Neuron (in vitro differentiated cells): ENCODE results near the gene C1QL4.

ENCODE experiments used
- H2AFZ ChIP-seq: one replicate; pipeline ENCODE4 v1.6.1; 2013; ENCODE audit warnings: low read depth, mild to moderate bottlenecking, inconsistent platforms, low read length, moderate library complexity
- H3K27me3 ChIP-seq: one replicate; pipeline ENCODE4 v1.6.1; 2013; ENCODE audit warnings: low read length; ENCODE audit not compliant: insufficient read depth
- H3K36me3 ChIP-seq: one replicate; pipeline ENCODE4 v1.6.1; 2013; ENCODE audit warnings: low read length; ENCODE audit not compliant: insufficient read depth
- H3K4me1 ChIP-seq: one replicate; pipeline ENCODE4 v1.6.1; 2013; ENCODE audit warnings: low read length; ENCODE audit not compliant: insufficient read depth
- H3K4me3 ChIP-seq: 2 replicates; pipeline ENCODE4 v1.5.1; 2013; ENCODE audit warnings: mild to moderate bottlenecking, low read length, moderate library complexity
- H3K9me3 ChIP-seq: one replicate; pipeline ENCODE4 v1.6.1; 2013; ENCODE audit warnings: low read length

C1QL4 gene

GRCh38 chr12:49296836-49297694 lies 39.9 kb downstream of the C1QL4 start:
- H2AFZ ChIP-seq, result no peak overlapping the region
- peaks cover 22% of the 10 kb centered on the region for H3K4me1 ChIP-seq
- peaks cover 65% of the 10 kb centered on the region for H3K27me3 ChIP-seq
- H3K9me3 ChIP-seq, result peaks cover 5% of the 10 kb centered on the region
- H3K36me3 ChIP-seq, result no peaks in the 10 kb centered on the region
- no peak overlapping the region for H3K4me3 ChIP-seq

DNA sequence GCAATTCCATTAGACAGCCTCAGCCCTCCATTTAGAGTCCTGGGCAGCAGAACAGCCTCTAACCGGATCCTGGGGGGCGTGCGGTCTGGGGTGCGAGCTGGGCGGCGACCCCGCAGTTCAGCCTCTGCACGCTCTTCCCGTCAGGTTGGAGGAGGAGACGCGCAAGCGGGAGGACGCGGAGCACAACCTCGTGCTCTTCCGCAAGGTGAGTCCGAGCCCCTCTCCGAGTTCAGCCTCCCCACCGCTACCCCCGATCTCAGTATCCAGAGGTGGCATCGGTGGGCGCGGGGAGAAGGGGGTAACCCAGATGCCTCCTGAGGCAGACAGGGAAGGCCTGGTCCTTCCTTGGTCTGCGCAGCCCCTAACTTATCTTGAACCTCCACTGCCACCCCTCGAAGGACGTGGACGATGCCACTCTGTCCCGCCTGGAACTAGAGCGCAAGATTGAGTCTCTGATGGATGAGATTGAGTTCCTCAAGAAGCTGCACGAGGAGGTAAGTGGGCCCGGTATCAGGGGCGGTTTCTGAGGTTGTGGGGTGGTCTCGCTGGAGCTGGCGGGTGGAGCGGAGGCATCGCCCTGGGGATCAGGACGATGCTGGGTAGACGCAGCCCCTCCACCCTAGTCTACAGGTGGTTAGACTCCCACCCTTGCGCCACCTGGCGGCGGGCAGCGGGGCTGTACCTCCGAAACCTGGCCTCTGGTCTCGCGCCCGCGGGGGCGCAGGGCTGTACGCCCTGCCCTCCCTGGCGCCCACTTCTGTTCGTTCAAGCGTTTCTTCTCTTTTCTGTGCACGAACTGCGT lies 40.8 kb downstream of the C1QL4 start:
- Histone ChIP-seq H2AFZ (no peak overlapping the region), H3K9me3 (peaks cover 5% of the 10 kb centered on the region), H3K4me3 (no peak overlapping the region), H3K27me3 (peaks cover 67% of the 10 kb centered on the region), H3K4me1 (peaks cover 22% of the 10 kb centered on the region), H3K36me3 (no peaks in the 10 kb centered on the region)

GRCh38 chr12:49295082-49295936 lies 41.7 kb downstream of the C1QL4 start, which contains the start of gene PRPH:
Gene PRPH, plus strand, starts transcription at chr12:49295147. Its CDS starts 54 bp downstream, at chr12:49295201.
- Histone ChIP-seq H3K36me3 (no peaks in the 10 kb centered on the region), H3K9me3 (peaks cover 5% of the 10 kb centered on the region), H3K4me1 (peaks cover 22% of the 10 kb centered on the region), H2AFZ (no peak within 1 kb of the TSS), H3K27me3 (peaks cover 67% of the 10 kb centered on the region), H3K4me3 (no peak within 1 kb of the TSS)

DNA sequence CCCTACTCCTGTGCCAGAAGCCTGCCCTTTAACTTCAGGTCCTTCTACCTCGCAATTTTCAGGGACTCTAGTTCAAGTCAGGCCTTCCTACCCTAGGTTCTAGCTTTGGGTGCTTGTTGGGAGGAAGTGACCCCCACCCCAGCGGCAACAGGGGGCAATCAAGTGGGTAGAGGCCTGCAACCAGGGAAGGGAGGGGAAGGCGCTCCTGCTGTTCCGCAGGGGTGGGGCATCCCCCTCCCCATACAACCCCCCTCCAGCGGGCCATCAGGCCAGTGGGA lies 42.2 kb downstream of the C1QL4 start:
- peaks cover 5% of the 10 kb centered on the region for H3K9me3 ChIP-seq
- H3K4me3 ChIP-seq, result no peak overlapping the region
- no peak overlapping the region for H2AFZ ChIP-seq
- no peaks in the 10 kb centered on the region for H3K36me3 ChIP-seq
- H3K4me1 ChIP-seq, result peaks cover 22% of the 10 kb centered on the region
- peaks cover 67% of the 10 kb centered on the region for H3K27me3 ChIP-seq

GRCh38 chr12:49294086-49294803 lies 42.7 kb downstream of the C1QL4 start:
- Histone ChIP-seq H2AFZ (no peak overlapping the region), H3K27me3 (peaks cover 67% of the 10 kb centered on the region), H3K4me3 (no peak overlapping the region)

GRCh38 chr12:49293056-49293956 lies 43.7 kb downstream of the C1QL4 start:
- Histone ChIP-seq H3K36me3 (no peaks in the 10 kb centered on the region), H3K9me3 (peaks cover 5% of the 10 kb centered on the region), H2AFZ (no peak overlapping the region), H3K4me1 (peaks cover 22% of the 10 kb centered on the region), H3K4me3 (no peak overlapping the region), H3K27me3 (peaks cover 62% of the 10 kb centered on the region)

More at GRCh38 chr12:49294086-49294803, 42.7 kb downstream of the C1QL4 start:
- Histone ChIP-seq H3K36me3 (no peaks in the 10 kb centered on the region), H3K9me3 (peaks cover 5% of the 10 kb centered on the region), H3K4me1 (peaks cover 22% of the 10 kb centered on the region)

- Histone ChIP-seq H3K27me3 (peaks cover 56% of the 10 kb centered on the region), H2AFZ (no peak overlapping the region), H3K4me3 (no peak overlapping the region), H3K36me3 (no peaks in the 10 kb centered on the region), H3K4me1 (peaks cover 22% of the 10 kb centered on the region), H3K9me3 (peaks cover 5% of the 10 kb centered on the region)
These were observed 44.3 kb downstream of the C1QL4 start for GRCh38 chr12:49292729-49293055.

GRCh38 chr12:49288922-49289555 lies 47.9 kb downstream of the C1QL4 start:
- Histone ChIP-seq H3K27me3 (peaks cover 19% of the 10 kb centered on the region), H2AFZ (no peak overlapping the region)

DNA sequence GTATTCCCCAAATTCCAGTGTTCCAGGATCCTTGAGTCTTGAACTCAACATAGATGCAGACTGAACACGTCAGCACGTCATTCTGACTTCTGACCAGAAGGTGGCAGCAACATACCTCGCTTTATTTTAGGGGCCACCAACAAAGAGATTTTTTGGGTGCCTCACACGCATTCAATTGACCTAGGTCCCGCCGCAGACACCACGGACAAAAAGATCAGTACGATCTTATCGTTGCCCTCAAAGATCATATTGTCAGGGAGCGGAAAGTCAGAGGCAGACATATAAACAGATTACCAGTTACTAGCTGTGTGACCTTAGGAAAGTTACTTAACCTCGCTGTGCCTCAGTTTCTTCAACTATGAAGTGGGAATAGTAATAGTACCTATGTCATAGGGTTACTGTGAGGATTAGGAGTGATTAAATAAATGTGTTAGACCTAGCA lies 48.6 kb downstream of the C1QL4 start:
- Histone ChIP-seq H3K27me3 (peaks cover 13% of the 10 kb centered on the region), H3K4me1 (peaks cover 8% of the 10 kb centered on the region), H3K36me3 (no peaks in the 10 kb centered on the region)

More at GRCh38 chr12:49288922-49289555, 47.9 kb downstream of the C1QL4 start:
- peaks cover 3% of the 10 kb centered on the region for H3K9me3 ChIP-seq
- H3K36me3 ChIP-seq, result no peaks in the 10 kb centered on the region
- peaks cover 14% of the 10 kb centered on the region for H3K4me1 ChIP-seq
- no peak overlapping the region for H3K4me3 ChIP-seq

DNA sequence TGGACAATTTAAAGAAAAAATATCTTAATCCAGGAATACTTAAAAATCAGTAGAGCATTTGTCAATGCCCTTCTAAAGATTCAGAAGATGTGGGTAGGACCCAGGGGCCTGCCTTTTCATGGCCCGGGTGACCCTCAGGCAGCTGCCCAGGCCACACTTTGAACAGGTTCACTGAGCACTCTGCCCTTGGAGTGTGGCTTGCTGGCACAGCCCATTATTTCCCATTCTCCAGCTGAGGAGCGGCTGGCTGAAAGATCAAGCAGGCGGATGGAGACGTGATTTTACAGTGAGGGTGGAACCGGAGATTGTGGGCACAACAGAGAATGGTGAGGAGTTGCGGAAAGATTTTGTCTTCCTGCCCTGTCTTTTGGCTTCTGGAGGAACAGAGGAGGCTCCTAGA lies 49.1 kb downstream of the C1QL4 start:
- peaks cover 3% of the 10 kb centered on the region for H3K9me3 ChIP-seq
- H3K36me3 ChIP-seq, result no peaks in the 10 kb centered on the region
- peaks cover 3% of the 10 kb centered on the region for H3K4me1 ChIP-seq
- peaks cover 8% of the 10 kb centered on the region for H3K27me3 ChIP-seq
- H2AFZ ChIP-seq, result no peak overlapping the region
- no peak overlapping the region for H3K4me3 ChIP-seq

More for the DNA sequence above, 48.6 kb downstream of the C1QL4 start:
- Histone ChIP-seq H3K9me3 (peaks cover 3% of the 10 kb centered on the region), H2AFZ (no peak overlapping the region), H3K4me3 (no peak overlapping the region)

DNA sequence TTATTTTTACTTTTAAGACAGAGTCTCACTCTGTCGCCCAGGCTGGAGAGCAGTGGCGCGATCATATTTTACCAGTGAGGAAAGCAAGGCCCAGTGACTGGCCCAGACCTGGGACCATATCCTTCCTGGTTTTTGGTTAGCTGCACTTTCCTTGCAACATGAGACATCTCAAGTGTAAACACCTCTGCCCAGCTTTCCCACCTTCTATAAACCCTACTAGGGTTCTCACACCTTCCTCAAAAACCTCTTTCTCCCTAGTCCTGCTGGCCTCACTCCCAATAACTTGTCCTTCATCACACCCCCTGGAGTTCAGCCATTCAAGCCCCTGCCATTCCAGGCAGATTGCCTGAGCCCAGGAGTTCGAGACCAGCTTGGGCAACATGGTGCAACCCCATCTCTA lies 52.3 kb downstream of the C1QL4 start:
- Histone ChIP-seq H3K36me3 (no peaks in the 10 kb centered on the region), H3K9me3 (peaks cover 3% of the 10 kb centered on the region)

More for the DNA sequence above, 52.3 kb downstream of the C1QL4 start:
- Histone ChIP-seq H3K4me1 (peaks cover 16% of the 10 kb centered on the region), H2AFZ (no peak overlapping the region), H3K27me3 (no peaks in the 10 kb centered on the region), H3K4me3 (no peak overlapping the region)
